ENCODE data around the gene FREM3. TPM values are rescaled to one million over a fixed set of nuclear protein-coding genes. Genes with fewer than 3 reads are reported as not detected.
"Not testable (repeated sequence)": the region's sequence is repeated elsewhere in the genome, so short reads cannot be mapped to it uniquely, and the experiment has no call there.

Gene FREM3
- total RNA-seq, 1 experiment from 2014 or later: not detected

GRCh38 chr4:143531380-143531779 is 169.1 kb downstream of the FREM3 start:
- peak; percentile 43 for DNase-seq (ENCODE audit: low spot score)
- no TSS peak for BruUV-seq (replicated peaks)
- Histone ChIP-seq H3K27ac (ENCODE audit: low read depth, low read length, poor library complexity, severe bottlenecking) (no peak overlapping the region), H3K27me3 (replicated peaks; ENCODE audit: insufficient read depth, low read depth, low read length, poor library complexity) (no peaks in the 10 kb centered on the region), H3K4me1 (ENCODE audit: insufficient read depth, low read length, poor library complexity, severe bottlenecking) (no peaks in the 10 kb centered on the region), H3K9me3 (ENCODE audit: low read depth, low read length, poor library complexity, severe bottlenecking) (no peaks in the 10 kb centered on the region), H3K36me3 (ENCODE audit: insufficient read depth, low read length, poor library complexity, severe bottlenecking) (peaks cover 100% of the 10 kb centered on the region), H3K4me3 (ENCODE audit: low read depth, low read length, poor library complexity, severe bottlenecking) (no peak overlapping the region)
- POLR2A ChIA-PET (ENCODE audit: low non-redundant PET): no interaction called here
- CTCF ChIA-PET: no interaction called here
- intact Hi-C loops (cut with micrococcal nuclease; ENCODE audit: unreplicated experiment): loop anchor here (10.0 kb wide), 1 partner anchor 1583 kb away; no protein-coding TSS in a partner anchor
- no peak for TF ChIP-seq EZH2 (IDR thresholded peaks at IDR 0.05; ENCODE audit: borderline replicate concordance, low read depth, low read length, poor library complexity, severe bottlenecking)
- TF ChIP-seq CTCF (conservative IDR thresholded peaks at IDR 0.05; ENCODE audit: low read depth, low read length): peak; percentile 58

GRCh38 chr4:143528046-143528445 is 172.4 kb downstream of the FREM3 start:
- POLR2A ChIA-PET (ENCODE audit: low non-redundant PET); DNase-seq (ENCODE audit: low spot score); CTCF ChIA-PET; BruUV-seq (replicated peaks); H3K27me3 ChIP-seq (replicated peaks; ENCODE audit: insufficient read depth, low read depth, low read length, poor library complexity); H3K9me3 ChIP-seq (ENCODE audit: low read depth, low read length, poor library complexity, severe bottlenecking); H3K4me1 ChIP-seq (ENCODE audit: insufficient read depth, low read length, poor library complexity, severe bottlenecking); H3K27ac ChIP-seq (ENCODE audit: low read depth, low read length, poor library complexity, severe bottlenecking); H3K4me3 ChIP-seq (ENCODE audit: low read depth, low read length, poor library complexity, severe bottlenecking); intact Hi-C loops (cut with micrococcal nuclease; ENCODE audit: unreplicated experiment): not testable (repeated sequence)
- H3K36me3 ChIP-seq (ENCODE audit: insufficient read depth, low read length, poor library complexity, severe bottlenecking): peaks cover 98% of the 10 kb centered on the region

Other genes with a start within 250 kb of the FREM3 start
- gene SMARCA5, start 187.0 kb downstream of the FREM3 start, total RNA-seq (2021): 77.1 and 77.6 TPM in 2 replicates
- gene GYPE, start 204.9 kb upstream of the FREM3 start, total RNA-seq (2021): 1.2 and 1.5 TPM in 2 replicates